GM19043 (cell line): ENCODE data around the gene RBBP5.

Source experiments
- ATAC-seq: cut with Tn5 transposase; IDR thresholded peaks from one replicate; pipeline ENCODE4 v1.9.1; 2021; ENCODE audit warnings: low read depth; ENCODE audit not compliant: unreplicated experiment

Gene RBBP5

DNA sequence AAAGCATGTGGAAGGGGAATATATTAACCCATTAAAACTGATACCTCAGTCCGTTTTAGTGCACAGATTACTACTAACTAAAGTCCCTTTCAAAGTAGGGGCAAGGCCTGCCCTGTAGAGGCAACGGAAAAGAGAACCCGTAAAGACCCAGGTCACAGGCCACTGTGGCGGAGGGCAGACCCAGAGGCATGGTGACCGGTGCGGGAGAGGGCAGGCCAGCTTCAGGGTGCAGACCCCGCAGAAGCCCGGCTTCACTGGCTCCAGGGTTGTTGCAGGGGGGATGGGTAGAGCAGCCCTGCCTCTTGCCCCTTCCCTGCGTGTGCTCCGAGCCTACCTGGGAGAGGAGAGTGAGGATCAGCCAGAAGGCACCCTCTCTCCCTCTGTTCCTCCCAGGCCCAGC lies 61.0 kb downstream of the RBBP5 start:
- ATAC-seq = no peak

DNA sequence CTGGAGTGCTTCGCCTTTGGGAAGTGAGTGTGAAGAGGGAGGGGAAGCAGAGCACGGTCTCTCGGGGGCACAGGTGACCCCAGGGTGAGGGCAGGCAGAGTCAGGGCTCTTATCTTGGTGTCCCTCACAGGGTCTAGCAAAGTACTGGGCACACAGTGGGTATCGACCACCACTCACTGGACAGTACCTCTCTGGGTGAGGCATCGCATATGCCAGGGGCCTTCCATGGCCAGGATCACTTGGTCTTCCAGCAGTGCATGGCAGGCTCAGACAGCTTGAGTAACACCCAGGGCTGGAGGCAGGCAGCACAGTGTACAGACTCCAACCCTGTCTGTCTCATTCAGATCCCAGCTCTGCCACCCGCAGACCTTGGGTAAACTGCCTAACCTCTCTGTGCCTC lies 62.1 kb downstream of the RBBP5 start:
- no peak for ATAC-seq

DNA sequence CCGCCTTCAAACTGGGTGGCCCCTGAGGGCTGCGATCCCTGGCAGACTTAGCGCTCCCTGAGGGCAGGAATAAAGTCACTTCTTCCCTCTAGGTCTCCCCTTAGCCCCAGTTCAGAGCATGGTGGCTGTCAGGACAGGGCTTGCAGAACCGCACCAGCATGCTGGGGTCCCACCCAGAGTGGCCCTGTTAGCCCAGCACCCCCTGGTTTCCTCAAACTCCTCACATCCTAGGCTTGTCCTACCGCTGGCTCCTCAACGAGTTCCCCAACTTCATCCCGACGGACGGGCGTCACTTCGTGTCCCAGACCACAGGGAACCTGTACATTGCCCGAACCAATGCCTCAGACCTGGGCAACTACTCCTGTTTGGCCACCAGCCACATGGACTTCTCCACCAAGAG lies 62.9 kb downstream of the RBBP5 start:
- no peak for ATAC-seq

DNA sequence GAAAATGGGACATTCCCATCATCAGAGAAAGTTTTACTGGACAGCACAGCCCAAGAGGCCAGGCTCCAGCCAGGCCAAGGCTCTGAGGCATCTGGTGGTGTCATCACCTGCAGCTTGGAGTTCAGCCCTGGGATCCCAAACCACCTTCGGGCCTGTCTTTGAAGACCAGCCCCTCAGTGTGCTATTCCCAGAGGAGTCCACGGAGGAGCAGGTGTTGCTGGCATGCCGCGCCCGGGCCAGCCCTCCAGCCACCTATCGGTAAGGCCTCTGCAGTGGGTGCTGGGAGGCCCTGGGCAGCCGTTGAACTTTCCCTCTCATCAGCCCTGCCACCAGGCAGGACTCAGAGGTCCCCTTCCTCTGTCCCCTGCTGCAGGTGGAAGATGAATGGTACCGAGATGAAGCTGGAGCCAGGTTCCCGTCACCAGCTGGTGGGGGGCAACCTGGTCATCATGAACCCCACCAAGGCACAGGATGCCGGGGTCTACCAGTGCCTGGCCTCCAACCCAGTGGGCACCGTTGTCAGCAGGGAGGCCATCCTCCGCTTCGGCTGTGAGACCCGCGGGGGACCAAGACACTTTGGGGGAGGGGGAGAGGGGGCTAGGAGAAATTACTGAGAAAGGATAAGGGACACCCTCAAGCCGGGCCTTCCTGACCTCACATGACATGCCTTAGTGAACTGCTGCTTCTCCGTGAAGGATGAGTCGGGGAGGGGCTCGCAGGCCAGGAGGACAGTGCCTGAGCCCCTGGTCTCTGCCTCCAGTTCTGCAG lies 63.8 kb downstream of the RBBP5 start:
- ATAC-seq = no peak

DNA sequence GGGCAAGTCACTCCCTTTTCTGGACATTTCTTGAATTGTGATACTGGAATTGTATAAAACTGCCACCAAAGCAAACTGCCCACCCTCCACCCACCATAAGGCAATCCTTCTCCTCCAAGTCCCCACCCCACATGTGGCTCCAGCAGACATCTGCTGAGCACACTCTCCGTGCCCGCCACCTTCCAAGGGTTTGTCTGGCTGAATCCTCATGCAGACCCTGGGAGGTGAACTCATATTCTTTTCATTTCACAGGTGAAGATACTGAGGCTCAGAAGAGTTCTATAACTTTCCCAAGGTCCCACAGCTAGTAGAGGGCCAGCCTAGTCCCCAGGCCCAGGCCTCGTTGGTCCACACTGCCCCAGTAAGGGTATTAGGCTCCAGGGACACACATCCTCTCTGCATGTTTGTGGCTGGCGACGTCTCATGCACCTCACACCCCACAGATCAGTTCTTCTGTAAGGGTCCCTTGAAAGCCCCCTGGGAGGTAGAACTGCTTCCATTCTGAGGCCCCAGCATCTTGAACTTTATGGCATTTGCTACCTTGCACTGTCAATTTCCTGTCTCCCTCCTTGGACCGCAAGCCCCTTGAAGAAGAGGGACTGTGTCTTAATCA lies 64.7 kb downstream of the RBBP5 start:
- ATAC-seq = no peak

DNA sequence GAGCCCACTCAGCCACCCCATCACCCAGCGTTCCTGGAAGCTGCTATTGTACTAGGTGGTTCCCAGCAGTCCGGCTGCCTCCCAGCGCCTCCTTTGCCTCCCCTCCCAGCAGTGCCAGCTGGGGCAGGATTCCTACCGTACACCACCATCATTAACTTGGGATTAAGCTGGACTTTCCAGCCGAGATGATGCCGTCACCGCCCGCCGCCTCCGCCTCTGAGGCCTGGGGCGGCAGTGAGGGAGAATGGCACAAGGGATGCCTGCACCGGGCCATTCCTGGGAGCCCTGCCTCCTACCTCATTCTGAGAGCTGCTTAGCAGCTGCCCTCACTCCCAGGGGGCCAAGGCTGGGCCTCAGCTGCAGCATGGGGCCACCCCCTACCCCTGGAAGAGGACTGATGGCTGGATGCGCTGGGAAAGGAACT lies 65.6 kb downstream of the RBBP5 start:
- ATAC-seq = no peak

DNA sequence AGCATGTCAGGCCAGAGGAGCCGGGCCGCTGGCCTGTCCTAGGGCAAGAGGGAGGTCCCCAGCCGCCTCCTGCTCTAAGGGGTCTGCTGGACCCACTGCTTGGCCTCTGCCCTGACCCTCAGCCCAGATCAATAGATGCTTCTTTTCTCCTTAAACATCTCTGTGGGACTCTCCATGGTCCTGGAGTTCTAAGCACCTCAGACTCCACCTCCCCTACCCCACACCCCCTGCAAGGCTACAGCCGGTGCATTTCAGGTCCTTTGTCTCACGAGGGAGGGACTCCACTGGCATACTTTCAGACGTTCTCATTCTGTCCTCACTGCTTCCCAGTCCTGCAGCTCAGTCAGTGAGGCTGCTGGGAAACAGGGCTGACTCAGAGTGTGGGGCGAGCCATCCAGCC lies 67.8 kb downstream of the RBBP5 start:
- ATAC-seq = no peak

DNA sequence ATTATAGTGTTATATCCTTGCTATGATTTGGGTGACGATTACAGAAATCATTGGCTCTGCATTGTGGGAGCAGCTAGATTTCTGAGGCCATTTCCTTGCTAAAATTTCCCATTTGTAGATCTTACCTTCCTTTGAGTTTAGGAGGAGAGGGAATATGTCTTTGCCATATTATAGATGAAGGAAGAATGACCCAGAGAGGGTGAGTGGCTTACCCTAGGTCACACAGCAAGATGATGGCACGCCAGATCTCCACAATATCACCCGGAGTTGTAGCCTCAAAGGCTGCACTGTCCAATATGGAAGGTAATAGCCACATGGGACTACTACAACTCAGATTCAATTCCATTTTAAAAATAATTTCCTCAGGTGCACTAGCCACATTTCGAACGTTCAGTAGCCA lies 68.5 kb downstream of the RBBP5 start:
- no peak for ATAC-seq

DNA sequence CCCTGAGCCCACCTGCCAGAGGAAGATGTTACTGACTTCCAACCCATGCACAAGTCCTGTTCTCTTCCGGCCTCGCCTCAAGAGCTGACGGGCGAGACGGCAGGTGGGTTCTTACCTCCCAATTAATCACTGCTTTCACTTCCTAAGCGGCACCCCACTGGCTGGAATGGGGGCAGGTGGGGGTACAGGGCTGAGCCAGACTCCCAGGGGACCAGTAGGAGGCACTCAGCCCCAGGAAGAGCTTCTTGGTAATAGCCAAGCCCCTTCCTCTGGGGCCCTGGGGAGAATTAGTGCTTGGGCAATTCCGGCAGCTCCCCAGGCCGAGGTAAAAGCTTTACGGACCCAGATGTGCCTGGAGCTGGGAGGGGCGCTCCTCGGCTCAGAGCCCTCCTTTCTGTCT lies 69.1 kb downstream of the RBBP5 start:
- ATAC-seq = no peak

DNA sequence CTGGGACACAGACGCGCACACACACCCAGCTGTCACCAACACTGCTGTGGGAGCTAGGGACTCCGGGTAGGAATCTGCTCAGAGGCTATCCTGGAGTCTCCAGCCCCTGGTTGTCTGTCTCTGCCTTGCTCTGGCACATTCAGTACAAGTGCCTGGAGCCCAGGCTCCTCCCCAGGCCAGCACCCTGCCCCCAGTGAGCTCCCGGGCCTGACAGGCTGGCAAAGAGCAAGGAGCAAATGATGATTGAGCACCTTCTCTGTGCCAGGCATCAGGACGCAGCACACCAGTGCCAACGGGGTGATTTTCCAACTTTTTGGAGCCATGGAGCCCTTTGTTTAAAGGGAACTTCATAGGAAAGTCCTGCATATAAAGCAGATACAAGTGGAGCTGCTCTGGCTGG lies 72.3 kb downstream of the RBBP5 start:
- no peak for ATAC-seq

DNA sequence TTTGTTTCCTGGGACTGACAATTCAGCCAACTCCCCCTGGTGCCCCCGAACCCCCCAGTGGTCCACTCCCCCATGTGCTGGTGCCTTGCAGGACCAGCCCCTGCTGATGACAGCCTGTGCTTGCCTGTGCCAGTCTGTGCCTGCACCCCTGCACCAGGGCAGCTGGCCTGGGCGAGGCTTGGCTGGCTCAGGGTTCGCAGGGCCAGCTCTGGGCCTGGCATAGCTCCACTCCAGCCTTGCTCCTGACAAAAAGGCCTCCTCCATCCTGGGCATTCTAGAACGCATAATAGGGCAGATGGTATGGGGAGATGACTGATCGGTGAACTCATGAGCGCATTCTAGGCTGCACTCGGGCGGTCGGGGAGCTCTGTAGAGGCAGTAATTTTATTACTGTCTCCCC lies 73.4 kb downstream of the RBBP5 start:
- ATAC-seq = no peak

DNA sequence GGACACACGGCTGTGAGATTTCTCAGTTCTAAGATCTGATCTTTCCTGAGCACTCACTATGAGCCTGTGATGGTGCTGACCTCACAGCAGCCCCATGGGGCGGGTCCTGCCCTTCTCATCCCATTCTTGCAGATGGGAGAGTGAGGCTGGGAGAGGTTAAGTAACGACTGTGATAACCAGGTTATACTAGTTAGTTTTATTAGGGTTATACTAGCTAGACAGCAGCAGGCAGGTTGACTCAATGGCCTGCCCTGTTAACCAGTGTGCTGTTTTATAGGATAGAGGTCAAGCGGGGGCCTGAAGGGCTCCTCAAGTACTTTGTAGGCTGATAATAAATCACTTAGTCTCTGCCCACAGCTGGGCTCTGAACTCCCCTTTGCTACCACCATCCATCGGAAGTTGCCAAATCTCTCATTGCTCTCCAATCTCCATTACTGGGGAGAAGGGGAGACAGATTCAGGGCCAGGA lies 74.0 kb downstream of the RBBP5 start:
- no peak for ATAC-seq

DNA sequence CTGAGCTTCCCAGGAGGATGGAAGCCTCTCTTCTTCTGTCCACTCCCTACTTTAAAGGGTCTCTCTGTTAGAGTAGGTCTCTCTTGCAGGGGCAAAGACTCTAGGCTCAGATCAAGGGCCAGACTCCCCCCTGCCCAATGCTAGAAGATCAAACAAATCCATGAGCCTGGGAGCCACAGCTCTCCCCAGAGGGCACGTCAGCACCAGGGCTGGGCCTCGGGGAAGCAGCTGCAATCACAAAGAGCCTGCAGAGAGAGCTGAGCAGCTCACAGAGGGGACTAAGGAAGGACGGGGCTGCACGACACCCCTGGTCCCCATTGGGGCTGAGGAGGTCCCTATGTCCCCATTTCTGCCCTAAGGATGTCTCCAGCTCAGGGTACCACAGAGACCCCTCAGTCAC lies 74.9 kb downstream of the RBBP5 start:
- no peak for ATAC-seq

DNA sequence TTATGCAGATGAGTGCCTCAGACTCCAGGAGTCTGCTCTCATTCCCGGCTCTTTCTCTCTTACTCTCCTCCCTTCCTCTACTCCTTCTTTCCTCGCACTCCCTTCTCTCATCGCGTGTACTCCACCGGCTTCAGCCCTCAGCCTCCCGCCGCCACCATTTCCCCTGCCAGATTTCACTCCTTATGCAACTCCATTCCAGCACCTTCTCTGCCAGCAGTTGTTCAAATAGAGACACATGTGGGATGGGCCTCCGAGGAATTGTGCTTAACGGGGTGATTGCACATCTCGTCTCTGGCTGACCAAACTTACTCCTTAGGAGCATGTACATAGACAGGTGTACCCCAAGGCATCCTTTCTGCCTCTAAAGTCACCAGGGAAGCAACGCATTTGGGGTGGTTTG lies 76.6 kb downstream of the RBBP5 start:
- no peak for ATAC-seq

DNA sequence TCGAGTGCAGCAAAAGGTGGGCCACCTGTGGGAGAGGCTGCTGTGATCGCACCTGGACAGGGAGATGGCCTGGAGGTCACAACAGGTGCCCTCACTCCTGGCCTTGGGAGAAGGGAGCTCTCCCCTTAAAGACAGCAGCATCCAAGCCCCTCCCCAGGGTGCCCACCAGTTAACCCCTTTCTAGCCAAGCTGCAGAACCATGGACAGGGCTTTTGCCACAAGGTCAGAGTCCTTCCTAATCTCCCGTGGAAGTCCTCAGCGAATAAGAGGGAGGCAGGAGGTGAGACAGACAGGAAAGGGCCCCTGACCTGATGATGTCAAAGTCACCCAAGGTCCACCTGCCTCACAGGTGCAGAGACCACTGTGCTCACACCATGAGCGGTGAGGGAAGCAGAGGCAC lies 77.0 kb downstream of the RBBP5 start:
- no peak for ATAC-seq

DNA sequence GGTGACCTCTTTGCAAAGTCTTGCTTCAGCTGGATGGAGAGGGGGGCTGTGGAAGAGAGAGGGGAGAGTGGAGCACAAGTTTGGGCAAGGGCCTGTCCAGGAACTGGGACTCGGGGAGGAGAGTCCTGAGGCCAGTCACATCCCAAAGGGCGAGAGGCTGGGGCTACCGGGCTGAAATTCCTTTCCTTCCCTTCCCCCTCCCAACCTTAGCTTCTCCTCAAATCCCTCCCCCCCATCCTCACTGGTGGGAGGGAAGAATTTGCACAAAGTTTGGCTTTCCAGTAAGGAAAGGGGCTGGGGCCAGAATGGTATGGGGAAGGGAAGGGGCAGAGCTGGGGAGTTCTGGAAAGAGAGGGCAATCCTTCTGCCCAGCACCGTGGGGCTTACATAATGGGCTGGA lies 77.9 kb downstream of the RBBP5 start:
- ATAC-seq = no peak

DNA sequence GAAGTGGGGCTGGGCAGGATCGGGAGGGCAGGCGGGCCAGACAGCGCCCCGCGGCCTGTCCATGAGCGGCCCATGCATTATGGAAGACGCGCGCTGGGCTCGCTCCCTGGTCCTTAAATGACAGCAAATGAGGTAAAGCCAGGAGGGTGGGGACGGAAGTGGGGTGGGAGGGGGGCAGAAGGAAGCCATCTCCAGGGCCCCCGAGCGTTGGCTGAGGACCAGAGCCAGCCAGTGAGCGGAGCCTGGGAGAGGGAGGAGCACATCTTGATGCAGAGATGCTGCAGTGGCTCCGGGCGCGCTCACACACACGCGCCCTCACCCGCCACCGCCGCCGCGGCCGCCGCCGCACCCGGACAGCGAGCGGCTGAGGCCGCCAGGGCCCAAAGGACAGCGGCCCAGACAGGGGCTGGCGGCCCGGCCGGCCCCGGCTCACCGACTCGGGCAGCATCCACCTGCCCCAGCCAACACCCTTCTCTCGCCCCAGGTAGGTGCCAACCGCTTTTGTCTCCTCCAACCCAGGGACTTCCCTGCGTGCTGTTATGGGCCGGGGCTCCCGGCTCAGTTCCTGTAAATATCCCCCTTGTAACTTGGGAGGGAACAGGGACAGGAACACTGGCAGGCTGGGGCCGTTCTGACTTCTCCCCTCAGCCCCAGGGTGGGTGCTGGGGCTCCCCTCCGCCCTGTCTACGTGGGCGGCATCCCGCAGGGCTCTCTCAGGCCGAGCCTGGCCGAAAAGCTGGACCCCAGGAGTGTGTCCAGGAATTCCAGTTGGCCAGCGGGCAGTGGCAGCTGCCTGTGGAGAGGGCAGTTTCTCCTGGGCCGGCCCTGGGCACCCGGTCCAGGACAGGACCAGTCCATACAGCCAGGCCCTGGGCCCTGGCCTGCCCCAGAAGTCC lies 78.6 kb downstream of the RBBP5 start, which contains the start of gene CNTN2:
TSS of gene CNTN2 (plus strand) at position 302 of the 896 bp plus-strand sequence. CDS start 9,974 bp downstream, outside the sequence.
- ATAC-seq = no peak

DNA sequence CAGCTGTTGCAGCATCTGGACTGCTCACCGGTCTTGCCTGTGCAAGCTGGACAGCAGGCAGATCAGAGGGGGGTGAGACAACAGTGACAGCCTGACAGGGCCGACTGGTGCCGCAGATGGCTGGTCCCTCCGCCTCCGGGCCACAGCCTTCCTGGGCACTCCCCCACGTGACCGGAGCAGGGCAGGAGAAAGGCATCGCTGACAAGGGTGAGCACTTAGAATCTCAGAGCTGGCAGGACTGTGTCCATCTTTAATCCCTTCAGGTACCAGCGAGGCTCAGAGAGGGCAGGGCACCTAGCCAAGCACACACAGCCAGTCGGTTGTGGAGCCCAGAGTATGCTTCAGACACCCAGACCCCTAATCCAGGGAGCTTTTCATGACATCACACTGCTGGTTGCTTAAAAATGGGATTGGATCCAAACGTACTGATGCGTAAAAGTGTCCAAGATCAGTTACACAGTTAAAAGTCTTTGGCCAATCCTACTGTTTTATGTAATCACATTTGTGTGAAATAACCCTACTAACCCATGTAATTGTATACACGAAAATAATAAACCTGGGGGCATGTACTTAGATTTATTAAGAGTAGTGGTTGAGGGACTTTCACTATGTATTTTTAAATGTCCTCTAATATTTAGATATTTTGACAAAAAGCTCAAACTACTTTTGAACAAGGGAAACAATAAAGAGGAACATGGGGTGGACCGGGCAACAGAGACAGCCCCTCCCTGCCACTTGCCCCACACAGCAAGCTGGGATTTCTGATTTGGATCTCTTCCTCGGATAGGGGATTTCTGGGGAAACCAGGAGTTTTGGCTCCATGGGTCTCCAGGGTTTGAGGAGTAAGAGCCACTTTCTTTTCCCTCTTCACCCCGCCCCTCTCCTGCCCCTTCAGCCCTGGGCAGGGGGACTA lies 79.5 kb downstream of the RBBP5 start:
- ATAC-seq = no peak

DNA sequence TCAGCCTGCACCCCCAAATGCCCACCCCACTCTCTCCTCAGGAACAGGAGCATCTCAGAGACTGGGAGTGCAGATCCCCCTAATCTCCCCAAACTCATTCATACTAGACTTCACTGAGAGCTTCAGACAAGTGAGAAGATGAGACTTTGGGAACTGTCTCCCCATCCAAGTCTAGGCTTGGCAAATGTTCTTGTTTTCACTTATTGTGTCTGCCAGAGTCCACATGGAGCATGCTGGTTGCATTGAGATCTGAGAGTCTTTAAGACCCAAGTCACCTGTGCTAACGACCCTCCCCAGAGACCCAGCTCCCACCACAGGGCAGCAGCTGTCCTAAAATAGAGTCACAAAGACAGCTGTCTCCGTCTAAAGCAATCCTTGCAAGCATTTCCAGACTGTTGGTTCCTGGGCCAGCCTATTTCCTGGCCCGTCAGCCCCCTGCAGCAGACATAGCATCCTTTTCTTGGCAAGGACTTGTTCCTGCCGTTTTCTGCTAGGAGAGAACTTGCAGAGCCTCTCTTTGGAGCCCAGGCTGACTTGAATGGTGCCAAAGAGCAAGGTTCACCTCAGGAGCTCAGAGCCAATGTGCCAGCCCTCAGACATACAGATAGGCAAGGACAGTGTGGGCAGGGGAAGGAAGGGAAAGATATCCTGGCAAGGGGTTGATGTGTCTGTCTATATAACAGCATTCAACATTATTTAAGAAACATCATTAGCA lies 80.6 kb downstream of the RBBP5 start:
- ATAC-seq = no peak
